GM12892 (cell line): ENCODE data around the gene DENND2D.

Source experiments
- DNase-seq: peaks from one replicate; pipeline ENCODE4 v3.0.0; 2011; ENCODE audit not compliant: insufficient read length
- FAIRE-seq: peaks from 2 replicates; lab custom pipeline; 2011; peaks lifted over from hg19 to GRCh38; lab: Jason Lieb, UNC
- POLR2A ChIP-seq: IDR thresholded peaks from 2 replicates; pipeline ENCODE4 v1.6.1; 2011; ENCODE audit warnings: low read depth, low read length, control low read depth
- POLR2AphosphoS5 ChIP-seq: IDR thresholded peaks from 2 replicates; pipeline ENCODE4 v1.6.1; 2011; ENCODE audit warnings: low read depth, low read length, control low read depth
- TAF1 ChIP-seq: IDR thresholded peaks from 2 replicates; pipeline ENCODE4 v1.6.1; 2011; ENCODE audit warnings: low read depth, mild to moderate bottlenecking, control low read depth, low read length, borderline replicate concordance

Gene DENND2D

GRCh38 chr1:111154021-111154999 lies 46.1 kb downstream of the DENND2D start:
- TF ChIP-seq TAF1 (no peak), POLR2A (no peak), POLR2AphosphoS5 (no peak)
- FAIRE-seq: peak; percentile 50
- no peak for DNase-seq

- DNase-seq (no peak), FAIRE-seq (no peak)
- no peak for TF ChIP-seq TAF1
- TF ChIP-seq POLR2AphosphoS5: no peak
- TF ChIP-seq POLR2A: no peak
Measured at GRCh38 chr1:111151838-111152237, 48.6 kb downstream of the DENND2D start.

GRCh38 chr1:111148376-111148881 lies 52.0 kb downstream of the DENND2D start:
- no peak for DNase-seq
- FAIRE-seq: no peak
- TF ChIP-seq TAF1 (no peak), POLR2AphosphoS5 (no peak), POLR2A (no peak)

GRCh38 chr1:111147948-111148347 lies 52.5 kb downstream of the DENND2D start:
- no peak for DNase-seq
- FAIRE-seq: no peak
- TF ChIP-seq POLR2AphosphoS5 (no peak), POLR2A (no peak), TAF1 (no peak)

GRCh38 chr1:111145963-111146768 lies 54.3 kb downstream of the DENND2D start:
- no peak for TF ChIP-seq POLR2A
- no peak for TF ChIP-seq TAF1
- TF ChIP-seq POLR2AphosphoS5: no peak
- FAIRE-seq (no peak), DNase-seq (no peak)

GRCh38 chr1:111145542-111145941 lies 54.9 kb downstream of the DENND2D start:
- FAIRE-seq (peak; percentile 21), DNase-seq (no peak)
- no peak for TF ChIP-seq TAF1
- no peak for TF ChIP-seq POLR2A
- no peak for TF ChIP-seq POLR2AphosphoS5

- FAIRE-seq: peak; percentile 85
- TF ChIP-seq TAF1 (no peak), POLR2A (no peak), POLR2AphosphoS5 (0 out of 2 replicates have a peak, but pooled peaks have one; percentile 6)
- no peak for DNase-seq
Measured at GRCh38 chr1:111142356-111142975, 58.0 kb downstream of the DENND2D start.

- DNase-seq: no peak
- peak; percentile 50 for FAIRE-seq
Measured at GRCh38 chr1:111141245-111142220, 58.9 kb downstream of the DENND2D start.

GRCh38 chr1:111140680-111140967 lies 59.8 kb downstream of the DENND2D start:
- FAIRE-seq (no peak), DNase-seq (no peak)
- TF ChIP-seq POLR2AphosphoS5 (peak; percentile 61; the same call in 1 of the 2 replicates), TAF1 (no peak)

More at GRCh38 chr1:111141245-111142220, 58.9 kb downstream of the DENND2D start:
- TF ChIP-seq POLR2AphosphoS5 (0 out of 2 replicates have a peak, but pooled peaks have one; percentile 27), POLR2A (no peak), TAF1 (no peak)
